GM12874 (cell line): ENCODE results near the gene CPNE2.

Experiments used
- TF ChIP-seq, protein P1 (sequence below): IDR thresholded peaks from 2 replicates; pipeline ENCODE4 v1.5.1; 2011; ENCODE audit warnings: low read depth, mild to moderate bottlenecking, control low read depth, low read length, moderate library complexity; ENCODE audit not compliant: insufficient read depth

CPNE2 gene

DNA sequence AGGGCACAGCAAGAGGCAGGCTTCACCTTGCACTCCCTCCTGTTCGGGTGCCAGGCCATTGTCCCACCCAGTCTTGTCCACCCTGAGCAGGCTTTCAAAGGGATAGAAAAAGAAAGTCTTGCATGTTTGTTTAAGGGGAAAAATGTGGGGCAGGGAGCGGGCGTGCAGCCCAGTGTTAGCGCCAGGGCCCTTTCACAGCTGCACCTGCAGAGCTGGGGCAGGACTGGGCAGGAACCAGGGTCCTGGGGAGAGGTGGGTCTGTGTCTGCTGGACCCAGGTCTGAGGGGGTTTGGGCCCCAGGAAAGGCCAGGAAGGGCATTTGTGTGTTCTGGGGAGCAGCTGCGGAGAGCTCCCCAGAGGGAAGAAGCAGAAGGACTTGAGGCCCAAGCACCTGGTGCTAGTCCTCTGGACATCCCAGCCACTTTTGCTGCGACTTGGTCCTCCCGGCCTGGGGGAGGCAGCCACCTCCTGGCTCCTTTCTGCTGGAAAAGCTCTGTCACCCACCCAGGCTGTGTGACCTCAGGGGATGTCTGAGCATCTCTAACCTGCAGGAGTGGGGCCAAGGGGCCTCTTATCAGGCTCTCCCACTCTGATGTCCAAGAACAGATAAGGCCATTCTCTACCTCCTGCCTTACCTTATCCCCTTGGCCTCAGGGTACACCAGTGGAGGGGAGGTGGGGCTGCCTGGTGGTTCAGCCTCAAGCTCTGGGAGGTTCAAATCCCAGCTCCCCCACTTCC is 48.7 kb downstream of the CPNE2 start:
- TF ChIP-seq, protein P1, sequence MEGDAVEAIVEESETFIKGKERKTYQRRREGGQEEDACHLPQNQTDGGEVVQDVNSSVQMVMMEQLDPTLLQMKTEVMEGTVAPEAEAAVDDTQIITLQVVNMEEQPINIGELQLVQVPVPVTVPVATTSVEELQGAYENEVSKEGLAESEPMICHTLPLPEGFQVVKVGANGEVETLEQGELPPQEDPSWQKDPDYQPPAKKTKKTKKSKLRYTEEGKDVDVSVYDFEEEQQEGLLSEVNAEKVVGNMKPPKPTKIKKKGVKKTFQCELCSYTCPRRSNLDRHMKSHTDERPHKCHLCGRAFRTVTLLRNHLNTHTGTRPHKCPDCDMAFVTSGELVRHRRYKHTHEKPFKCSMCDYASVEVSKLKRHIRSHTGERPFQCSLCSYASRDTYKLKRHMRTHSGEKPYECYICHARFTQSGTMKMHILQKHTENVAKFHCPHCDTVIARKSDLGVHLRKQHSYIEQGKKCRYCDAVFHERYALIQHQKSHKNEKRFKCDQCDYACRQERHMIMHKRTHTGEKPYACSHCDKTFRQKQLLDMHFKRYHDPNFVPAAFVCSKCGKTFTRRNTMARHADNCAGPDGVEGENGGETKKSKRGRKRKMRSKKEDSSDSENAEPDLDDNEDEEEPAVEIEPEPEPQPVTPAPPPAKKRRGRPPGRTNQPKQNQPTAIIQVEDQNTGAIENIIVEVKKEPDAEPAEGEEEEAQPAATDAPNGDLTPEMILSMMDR = no peak

DNA sequence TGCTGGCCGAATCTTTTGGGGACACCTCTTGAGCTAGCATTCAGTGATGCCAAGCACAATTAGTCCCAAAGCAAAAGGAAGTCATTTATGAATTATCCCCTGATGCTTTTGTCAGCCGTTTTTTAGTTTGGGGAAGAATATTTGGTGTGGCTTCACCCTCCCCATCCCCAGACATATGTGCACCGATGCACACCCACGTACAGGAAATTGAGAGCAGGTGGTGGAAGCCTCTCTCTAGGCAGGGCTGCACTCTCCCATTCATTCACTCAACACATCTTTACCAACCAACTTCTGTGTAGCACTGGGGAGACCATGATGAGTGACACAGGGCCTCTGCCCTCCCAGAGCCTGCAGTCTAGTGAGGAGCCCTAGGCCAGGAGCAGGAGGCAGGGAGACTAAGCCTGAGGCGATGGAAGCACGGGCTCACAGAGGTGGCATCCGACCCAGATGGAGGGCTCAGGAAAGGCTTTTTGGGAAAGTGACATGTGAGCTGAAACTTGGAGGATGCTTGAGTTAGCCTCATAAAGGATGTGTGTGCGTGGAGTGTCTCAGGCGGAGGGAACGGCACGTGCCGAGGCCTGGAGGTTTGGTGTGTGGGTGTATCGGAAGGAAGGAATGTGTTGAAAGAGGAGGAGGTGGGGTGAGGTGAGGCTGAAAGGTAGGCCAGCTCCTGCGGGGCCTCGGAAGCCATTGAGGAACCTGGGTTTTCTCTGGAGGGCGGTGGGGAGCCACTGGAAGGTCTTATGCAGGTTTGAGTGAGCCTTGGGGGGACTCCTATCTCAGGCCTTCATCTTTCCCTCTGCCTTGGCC is 49.6 kb downstream of the CPNE2 start:
- TF ChIP-seq, protein P1 = no peak

DNA sequence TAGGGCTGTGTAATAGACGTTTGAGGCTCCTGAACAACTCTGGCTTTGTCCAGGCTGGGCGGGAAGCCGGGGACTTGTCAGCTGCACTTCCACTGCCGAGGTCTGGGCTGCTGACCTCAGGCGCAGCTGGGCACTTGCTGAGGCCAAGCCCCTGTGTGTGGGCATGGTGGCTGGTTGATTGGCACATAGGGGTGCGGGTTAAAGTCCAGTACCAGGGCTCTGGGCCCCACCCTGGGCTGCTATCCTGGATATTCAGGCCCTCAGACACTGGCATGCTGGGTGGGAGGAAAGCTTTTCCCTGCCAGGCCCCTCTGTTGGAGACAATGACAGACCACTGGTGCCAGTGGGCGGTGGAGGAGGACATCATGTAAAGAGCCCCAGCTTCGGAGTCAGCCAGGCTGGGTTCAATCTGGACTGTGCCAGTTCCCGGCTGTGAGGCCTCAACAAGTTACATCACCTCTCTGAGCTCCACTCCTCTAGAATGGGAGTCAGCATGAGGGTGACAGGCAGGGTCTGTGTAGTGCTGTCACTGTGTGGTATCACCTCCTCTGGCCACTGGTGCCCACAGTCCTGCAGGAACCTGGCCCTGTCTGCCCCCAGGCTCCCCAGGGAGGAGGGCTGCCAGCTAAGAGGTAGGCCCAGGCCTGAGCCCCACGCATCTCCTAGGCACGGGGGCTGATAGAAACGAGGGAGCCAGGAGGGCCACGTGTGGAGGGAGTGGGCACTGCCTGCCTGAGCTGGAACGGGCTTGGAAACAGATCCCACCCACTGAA is 51.0 kb downstream of the CPNE2 start:
- TF ChIP-seq, protein P1 = no peak

DNA sequence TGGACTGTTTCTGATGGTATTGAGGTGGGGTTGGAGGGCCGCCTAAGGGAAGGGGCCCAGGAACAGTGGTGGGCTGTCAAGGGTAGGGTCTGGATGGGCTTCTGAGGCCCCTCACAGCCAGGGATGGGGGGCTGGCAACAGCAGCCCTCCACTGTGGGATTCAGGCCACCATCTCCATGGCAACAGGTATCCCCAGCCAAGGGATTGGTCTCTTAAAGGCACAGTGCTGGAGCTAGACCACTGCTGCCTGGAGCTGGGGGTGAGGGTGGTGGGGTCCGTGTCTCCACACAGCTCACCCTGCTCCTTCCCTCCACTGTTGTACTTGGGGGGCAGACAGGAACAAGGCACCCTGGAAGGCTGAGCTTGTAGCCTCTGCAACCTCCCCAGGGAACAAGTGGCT is 51.6 kb downstream of the CPNE2 start:
- TF ChIP-seq, protein P1 = no peak

DNA sequence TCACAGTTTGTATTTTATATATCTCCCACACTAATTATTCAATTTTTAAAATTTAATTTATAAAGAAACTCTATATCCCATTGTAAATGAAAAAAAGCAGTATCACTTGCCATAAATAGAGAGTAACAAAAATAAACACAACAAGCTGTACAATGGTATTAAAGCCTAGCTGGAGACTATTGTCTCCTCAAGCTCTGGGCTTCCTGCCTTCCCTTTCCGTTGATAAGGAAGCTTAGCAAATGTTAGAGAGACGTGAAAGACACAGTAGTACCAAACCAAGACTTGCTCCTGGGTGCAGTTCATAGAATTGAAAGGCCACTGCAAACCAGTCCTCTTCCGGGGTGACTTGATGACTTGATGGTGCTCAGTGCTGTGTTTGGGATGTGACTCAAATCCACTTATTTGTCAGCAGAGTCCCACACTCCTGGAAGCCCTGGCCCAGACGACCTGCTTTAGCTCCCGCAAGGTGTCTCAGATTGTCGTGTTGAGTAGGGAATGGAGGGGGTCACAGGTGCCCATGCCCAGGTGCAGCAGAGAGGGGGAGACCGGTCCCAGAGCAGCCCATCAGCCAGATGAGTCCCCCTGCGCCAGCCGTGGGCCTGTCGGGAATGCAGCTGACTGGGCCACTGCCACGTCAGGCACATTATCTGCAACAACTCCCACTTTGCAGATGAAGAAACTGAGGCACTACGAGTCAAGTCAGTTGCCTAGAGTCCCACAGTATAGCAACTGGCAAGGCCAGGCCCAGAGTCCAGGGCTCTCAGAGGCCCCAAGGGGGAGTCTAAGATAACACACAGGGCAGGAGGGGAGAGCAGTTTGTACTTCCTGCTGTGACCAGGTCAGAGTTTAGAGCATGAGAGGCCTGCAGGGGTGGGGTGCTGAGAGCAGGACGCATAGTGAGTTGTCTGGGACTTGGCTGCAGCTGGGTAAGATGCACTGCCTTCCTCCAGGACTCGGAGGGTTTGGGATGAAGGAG is 53.0 kb downstream of the CPNE2 start:
- TF ChIP-seq, protein P1 = no peak

DNA sequence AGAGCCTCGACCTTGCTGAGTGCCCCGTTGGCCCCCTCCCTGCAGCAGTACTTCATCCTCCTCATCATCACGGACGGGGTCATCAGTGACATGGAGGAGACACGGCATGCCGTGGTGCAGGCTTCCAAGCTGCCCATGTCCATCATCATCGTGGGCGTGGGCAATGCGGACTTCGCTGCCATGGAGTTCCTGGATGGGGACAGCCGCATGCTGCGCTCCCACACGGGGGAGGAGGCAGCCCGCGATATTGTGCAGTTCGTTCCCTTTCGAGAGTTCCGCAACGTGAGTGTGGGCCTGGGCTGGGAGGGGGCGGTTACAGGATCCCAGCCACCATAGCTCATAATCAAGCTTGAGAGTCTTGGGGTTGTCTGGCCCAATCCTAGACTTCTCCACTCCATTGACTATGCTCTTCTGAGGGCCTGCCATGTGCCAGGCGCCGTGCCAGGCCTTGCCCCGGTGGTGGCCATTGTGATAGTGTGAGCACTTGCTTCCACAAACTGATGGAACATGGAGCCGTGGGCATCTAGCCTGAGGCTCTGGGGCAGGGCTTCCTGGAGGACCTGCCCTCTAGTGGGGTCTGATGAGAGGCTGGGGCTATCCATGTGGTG is 53.8 kb downstream of the CPNE2 start:
- TF ChIP-seq, protein P1 = no peak
